ENCODE data around the gene ARHGEF37. TPM values are rescaled to one million over a fixed set of nuclear protein-coding genes. Genes with fewer than 3 reads are reported as not detected.
A peak's percentile ranks its signal among the peaks of the same experiment; 100 is the strongest.

The ARHGEF37 gene
- total RNA-seq, 1 donor from 2014 or later = 13.5 TPM

- Histone ChIP-seq H3K4me1 (peaks cover 18% of the 10 kb centered on the region), H3K27ac (no peak overlapping the region), H3K9me3 (no peaks in the 10 kb centered on the region), H3K36me3 (no peaks in the 10 kb centered on the region), H3K4me3 (no peak overlapping the region), H3K27me3 (ENCODE audit: low read depth) (no peaks in the 10 kb centered on the region)
- ATAC-seq = peak; percentile 82 to 93
- peak; percentile 82 for DNase-seq
- intact Hi-C loops (cut with DNase I) = no loop called here
- no peak for TF ChIP-seq CTCF (IDR thresholded peaks at IDR 0.05)
These were observed 99.5 kb downstream of the ARHGEF37 start for GRCh38 chr5:149680810-149681221.

DNA sequence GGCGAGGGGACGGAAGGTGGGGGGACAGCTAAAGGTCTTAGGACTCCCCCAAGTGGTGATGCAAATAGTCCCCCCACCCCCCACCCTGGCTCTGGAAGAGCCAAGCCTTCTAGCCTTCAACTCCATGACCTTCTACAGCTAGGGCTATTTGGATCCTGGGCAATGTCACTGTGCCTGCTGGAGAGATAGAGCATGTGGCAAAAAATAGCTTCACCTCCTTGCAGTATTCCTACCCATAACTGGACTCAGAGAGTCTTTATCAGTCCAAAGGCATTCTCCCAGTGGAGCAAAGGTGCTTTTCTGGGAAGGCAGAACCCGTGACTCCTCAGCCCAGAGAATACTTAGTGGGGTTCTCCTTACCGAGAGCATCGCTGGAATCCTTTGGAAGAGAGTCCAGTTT, 100.0 kb downstream of the ARHGEF37 start:
- DNase-seq = no peak
- intact Hi-C loops (cut with DNase I) = no loop called here

GRCh38 chr5:149681922-149682321, 100.6 kb downstream of the ARHGEF37 start:
- no peak overlapping the region for H3K4me3 ChIP-seq
- H3K27me3 ChIP-seq (ENCODE audit: low read depth) = no peaks in the 10 kb centered on the region
- no peaks in the 10 kb centered on the region for H3K36me3 ChIP-seq
- peaks cover 18% of the 10 kb centered on the region for H3K4me1 ChIP-seq
- no peak overlapping the region for H3K27ac ChIP-seq
- no peak for TF ChIP-seq CTCF (IDR thresholded peaks at IDR 0.05)
- no peaks in the 10 kb centered on the region for H3K9me3 ChIP-seq
- ATAC-seq (no peak), DNase-seq (no peak)
- intact Hi-C loops (cut with DNase I) = no loop called here

More for the DNA sequence above, 100.0 kb downstream of the ARHGEF37 start:
- H3K36me3 ChIP-seq = no peaks in the 10 kb centered on the region
- no peak overlapping the region for H3K4me3 ChIP-seq
- no peaks in the 10 kb centered on the region for H3K9me3 ChIP-seq
- H3K27ac ChIP-seq = no peak overlapping the region
- no peak for ATAC-seq
- TF ChIP-seq CTCF (IDR thresholded peaks at IDR 0.05) = no peak
- peaks cover 18% of the 10 kb centered on the region for H3K4me1 ChIP-seq
- H3K27me3 ChIP-seq (ENCODE audit: low read depth) = no peaks in the 10 kb centered on the region

DNA sequence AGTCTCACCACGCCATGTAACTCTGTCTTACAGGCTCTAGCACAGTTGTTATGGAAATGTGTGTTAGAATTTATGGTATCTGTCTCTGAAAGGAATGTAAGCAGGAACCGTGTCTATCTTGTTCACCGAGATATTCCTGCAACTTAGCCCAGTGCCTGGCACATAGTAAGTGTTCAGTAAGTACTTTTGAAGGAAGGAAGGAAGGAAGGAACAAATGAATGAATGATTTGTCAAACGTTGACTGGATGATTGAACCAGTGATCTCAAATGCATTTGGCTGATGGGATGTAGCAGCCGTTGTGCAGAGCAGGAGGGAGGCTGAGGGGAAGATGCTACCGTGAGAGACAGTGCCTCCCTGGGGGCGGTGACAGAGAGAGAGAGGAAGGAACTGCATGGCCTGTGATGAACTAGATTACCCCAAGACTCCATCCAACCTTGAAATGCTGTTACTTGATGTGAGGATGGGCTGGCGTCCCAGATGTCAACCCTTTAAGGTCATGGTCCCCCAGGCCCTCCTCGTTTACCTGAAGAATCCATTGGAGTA, 101.3 kb downstream of the ARHGEF37 start:
- Histone ChIP-seq H3K36me3 (no peaks in the 10 kb centered on the region), H3K4me1 (peaks cover 18% of the 10 kb centered on the region), H3K4me3 (no peak overlapping the region), H3K9me3 (no peaks in the 10 kb centered on the region), H3K27me3 (ENCODE audit: low read depth) (no peaks in the 10 kb centered on the region), H3K27ac (no peak overlapping the region)
- DNase-seq (no peak), ATAC-seq (no peak)
- no peak for TF ChIP-seq CTCF (IDR thresholded peaks at IDR 0.05)
- intact Hi-C loops (cut with DNase I) = no loop called here

DNA sequence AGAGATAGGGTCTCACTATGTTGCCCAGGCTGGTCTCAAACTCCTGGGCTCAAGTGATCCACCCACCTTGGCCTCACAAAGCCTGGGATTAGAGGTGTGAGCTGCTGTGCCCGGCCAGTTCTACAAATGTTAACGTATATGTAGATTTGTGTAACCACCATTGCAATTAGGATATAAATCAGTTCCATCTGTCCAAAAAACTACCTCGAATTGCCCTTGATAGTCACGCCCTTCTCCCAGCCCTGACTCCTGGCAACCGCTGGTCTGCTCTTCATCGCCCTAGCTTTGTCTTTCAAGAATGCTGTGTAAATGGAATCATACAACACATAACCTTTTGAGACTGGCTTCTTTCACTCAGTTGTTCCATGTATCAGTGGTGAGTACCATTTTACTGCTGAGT, 102.7 kb downstream of the ARHGEF37 start:
- no peak for TF ChIP-seq CTCF (IDR thresholded peaks at IDR 0.05)
- ATAC-seq (no peak), DNase-seq (no peak)
- intact Hi-C loops (cut with DNase I) = no loop called here
- peaks cover 31% of the 10 kb centered on the region for H3K4me1 ChIP-seq
- H3K36me3 ChIP-seq = no peaks in the 10 kb centered on the region
- no peak overlapping the region for H3K27ac ChIP-seq
- H3K4me3 ChIP-seq = no peak overlapping the region
- H3K9me3 ChIP-seq = no peaks in the 10 kb centered on the region
- H3K27me3 ChIP-seq (ENCODE audit: low read depth) = no peaks in the 10 kb centered on the region

Data from lower lobe of right lung (tissue), 2 donors.